HG02973 (cell line): ENCODE data around the gene HOXB8.

Experiments
- ATAC-seq: cut with Tn5 transposase; IDR thresholded peaks from one replicate; pipeline ENCODE4 v1.9.1; 2021; ENCODE audit warnings: moderate library complexity; ENCODE audit not compliant: unreplicated experiment

HOXB8 gene

DNA sequence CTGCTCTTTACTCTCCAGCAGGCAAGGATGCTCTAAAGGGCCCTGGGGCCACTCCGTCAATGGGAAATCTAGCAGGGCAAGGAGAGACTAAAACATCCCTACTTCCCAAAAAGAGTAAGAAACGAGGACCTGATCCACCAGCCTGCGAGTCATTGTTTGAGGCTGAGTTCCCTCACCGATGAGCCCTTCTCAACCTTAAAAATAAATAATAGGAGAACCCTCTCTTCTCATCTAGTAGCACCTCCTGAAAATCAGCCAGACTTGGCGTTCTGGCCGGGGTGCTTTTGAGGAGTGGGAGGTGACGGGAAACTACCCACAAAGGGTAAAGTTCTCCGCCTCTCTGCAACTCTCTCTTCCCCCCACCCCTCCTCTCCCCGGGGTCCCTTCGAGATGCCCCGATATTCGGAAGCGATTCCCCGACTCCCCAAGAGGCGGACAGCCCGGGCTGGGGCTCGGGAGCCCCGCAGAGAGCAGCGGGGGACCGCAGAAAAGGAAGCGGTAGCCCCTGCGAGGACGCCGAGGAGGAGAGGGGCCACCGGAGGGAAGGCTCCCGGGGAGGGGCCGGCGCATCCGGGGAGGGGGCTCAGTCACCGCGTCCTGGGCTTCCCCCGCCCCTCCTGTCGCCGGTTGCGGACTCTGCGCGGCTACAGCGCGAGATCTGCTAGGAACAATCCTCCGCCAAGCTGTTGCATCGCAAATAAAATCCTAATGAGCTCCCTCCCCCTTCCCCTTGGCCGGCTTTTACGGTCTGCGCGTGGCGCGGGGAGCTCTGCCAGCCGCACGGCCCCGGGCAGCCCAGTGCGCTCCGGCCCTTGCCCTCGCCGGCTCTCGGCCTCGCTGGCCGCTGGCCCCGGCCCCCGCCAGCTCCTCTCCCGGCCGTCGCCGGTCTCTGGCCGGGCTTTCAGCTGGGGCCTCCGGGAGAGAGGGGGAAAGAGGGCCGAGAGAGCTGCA is 9.7 kb upstream of the HOXB8 start:
- no peak for ATAC-seq

DNA sequence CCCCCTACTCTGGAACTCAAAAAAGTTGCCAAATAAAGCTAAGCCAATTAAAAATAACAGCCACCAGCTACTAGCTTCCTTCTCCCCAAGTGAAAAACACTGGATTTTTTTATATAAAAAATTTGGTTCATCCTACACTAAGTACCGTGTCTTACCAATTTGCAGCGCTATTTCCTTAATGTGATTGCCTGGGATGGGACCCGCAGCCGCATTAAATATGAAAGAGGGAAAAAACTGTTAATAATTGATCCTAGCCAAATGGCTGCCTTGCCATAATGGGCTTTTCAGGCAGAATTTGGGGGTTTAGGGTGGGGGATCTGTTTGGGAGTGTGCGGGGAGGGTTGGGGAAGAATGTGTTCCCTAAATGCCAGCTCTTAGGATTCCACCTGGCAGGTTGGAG is 9.0 kb upstream of the HOXB8 start:
- ATAC-seq: no peak

DNA sequence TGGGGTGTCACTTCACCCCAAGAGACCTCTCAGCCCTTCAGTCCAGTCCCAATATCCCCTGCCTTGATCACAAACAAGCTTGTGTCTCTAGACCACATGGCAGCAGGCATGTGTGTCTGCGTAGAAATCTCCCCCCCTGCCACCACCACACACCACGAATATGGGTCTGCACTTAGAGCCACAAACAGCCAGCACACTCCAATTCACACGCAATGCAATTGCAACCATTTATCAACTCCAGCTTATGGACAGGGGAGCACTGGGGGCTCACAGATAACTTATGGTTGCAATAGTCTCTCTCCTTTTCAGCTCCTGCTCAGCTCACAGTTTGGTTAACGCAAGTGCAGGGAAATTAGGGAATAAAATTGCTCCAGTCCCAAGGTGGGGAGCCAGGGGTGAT is 8.5 kb upstream of the HOXB8 start:
- ATAC-seq: no peak

DNA sequence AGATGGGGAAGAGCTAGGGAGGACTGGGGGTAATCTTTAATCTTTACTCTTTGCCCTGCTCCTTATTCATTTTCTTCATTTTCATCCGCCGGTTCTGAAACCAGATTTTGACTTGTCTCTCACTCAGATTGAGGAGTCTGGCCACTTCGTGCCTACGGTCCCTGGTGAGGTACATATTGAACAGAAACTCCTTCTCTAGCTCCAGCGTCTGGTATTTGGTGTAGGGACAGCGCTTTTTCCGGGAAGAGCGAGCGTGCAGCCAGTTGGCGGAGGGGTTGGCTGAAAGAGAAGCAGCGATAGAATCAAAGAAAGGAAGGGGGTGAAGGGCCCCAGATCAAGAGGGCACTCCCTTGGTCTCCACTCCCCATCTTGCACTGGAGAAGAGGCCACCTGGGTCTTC is 7.8 kb upstream of the HOXB8 start:
- ATAC-seq: no peak

DNA sequence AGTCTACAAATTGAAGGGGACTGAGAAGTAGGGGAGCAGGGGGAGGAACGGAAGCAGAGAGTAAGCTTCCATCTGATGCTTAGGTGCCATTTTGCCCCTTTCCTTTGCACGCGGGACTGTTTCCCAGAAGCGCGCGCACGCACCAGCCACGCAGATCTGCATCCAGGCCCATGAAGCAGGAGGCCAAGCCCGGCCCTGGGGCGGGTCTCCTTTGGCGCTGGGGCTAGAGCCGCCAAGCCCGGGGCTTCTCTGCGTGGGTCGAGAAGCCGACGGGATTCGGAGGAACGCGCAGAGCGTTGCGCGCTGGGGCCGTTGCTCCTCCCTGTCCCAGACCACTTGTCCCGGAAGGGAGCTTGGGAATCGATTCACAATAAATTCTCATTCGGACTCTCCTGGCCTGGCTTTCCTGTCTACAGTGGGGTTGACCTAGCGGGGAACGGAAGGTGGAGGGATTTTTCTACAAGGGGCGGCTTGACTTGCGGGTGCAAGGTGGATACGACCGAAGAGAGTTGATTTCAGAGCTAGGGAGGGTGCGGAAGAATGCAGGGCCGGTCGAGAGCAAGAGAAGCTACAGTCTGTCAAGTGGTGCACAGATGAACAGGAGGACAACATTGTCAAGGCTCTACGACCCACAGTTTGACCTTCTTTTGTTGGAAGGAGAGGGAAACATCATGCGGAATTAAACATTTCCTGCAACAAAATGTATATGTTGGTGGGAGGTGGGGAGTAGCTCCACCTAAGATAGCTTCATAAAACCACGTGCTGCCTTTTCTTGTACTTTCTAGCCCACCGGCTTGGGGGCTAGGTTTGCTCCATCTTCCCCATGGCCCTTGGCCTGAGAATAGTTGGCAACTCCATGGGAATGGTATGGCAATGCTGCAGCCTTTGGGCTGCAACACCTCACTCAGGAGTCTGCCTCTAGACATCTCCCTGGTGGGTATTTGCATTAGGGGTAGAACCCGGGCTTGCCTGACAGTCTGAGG is 6.6 kb upstream of the HOXB8 start:
- no peak for ATAC-seq

DNA sequence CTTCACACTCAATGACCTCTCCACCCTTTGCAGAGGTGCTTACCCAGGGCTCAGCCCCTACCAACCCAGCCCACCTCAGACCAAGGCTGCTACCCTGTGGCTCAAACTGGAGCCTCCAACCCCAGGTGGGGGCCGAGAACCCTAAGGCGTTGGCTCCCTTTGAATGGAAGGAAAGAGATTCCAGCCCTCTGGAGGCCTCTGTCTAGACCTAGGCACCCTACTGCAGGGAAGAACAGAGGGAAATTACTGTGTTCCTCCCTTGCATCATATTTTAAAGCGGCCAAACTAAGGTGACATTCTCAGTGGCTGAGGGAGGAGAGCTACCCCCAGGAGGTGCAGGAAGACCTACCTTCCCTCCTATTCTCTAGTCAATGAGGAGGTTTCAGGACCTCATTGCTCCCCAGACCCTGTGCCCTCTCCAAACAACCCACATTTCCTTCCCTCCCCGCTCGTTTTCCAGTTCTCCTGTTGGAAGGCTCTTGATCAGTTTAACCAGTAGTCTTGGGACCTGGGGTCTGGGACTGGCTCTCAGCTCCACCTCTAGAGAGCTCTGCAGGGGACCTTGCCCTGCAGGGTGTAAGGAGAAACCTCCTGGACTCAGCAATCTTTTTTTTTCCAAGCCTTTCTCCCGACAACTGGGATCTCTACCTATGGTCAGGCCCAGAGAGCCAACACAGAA is 5.5 kb upstream of the HOXB8 start:
- ATAC-seq: no peak

DNA sequence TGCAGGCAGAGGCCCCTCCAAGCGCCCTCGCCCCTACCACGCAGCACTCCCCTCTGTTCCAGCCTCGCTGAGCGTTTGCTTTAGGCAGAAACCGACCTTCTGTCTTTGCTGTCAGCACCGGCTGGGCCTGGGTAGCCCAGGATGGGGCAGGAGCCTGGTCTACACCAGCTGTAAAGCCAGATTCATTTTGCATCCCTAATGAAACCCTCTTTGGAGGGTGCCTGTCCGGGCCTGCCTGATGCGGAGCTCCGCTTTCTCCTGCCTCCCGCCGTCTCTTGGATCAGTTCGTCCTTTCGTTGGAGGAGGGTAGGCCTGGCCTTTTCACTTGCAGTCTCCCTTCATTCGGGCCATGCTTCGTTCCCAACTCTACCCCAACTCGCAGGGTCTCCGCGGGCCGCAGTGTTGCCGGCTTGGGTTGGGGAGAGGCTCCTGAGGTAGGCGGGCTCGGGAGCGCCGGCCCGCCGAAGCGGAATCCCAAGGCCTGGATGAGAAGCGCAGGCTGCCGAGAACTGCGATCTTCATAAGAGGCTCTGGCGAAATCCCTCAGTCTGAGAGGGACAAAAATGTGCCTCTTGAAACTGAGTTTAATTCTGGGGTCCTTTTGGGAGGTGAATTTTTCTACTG is 4.8 kb upstream of the HOXB8 start:
- no peak for ATAC-seq

DNA sequence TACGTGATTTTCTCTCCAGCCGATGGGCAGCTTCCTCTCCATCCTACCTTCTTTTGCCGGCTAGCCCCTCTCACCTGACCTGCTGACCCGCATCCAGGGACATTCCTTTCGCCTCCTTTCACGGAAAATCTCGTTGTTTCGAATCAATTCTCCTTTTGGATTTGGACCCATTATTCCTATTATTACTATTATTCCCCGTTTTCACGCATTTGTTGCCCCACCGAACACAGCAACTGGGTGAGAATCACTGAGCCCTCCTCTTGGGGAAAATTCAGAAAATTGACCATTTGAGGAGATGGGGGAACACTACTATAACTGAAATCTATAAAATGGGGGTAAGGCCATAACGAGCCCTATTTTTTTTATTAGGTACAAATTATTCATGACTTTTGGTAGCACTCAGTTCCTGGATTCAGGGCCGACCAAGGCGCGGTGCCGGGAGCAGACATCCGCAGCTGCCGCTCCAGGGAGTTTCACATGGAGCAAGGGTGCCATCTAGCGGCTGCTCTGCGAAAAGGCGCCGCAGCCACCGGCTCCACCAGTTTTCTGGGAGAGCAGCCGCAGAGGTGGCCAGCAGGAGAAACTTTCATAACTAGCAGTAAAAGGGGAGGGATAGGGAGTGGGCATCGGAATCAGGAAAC is 3.3 kb upstream of the HOXB8 start:
- no peak for ATAC-seq

DNA sequence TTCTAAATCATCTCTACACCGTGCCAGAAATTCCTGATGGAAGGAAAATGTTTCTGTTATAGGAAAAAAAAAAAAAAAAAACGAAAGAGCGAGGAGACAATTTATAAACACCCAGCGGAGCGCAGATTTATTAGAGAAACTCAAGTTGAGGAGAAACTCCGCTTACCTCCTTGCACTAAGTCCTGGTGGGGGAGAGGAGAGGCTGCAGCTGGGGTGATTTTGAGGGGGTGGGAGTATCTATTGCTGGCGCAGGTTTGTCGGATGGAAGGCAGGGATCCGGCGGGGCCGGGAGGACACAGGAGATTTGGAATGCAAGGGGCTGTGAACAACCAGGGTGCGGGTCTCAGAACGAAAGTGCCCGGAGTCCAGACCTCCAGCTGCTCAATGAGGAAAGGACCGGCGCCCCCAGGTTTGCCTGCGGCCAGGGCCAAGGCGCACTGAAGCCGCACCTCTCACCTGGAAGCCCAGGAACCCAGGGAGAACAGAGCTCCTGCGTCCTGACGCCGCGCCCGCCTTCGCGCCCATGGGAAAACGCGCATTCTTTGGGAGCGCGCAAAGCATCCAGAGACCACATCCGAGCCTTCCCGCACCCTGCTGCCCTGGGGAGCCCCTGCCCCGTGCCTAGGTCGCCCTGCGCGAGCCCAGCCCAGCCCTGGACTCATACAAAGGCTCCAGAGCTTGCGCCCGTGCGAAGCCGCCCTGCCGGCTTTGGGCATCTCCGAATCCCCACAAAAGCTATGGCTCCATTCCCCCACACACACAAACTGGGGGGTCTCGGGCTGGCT is 2.6 kb upstream of the HOXB8 start:
- no peak for ATAC-seq

DNA sequence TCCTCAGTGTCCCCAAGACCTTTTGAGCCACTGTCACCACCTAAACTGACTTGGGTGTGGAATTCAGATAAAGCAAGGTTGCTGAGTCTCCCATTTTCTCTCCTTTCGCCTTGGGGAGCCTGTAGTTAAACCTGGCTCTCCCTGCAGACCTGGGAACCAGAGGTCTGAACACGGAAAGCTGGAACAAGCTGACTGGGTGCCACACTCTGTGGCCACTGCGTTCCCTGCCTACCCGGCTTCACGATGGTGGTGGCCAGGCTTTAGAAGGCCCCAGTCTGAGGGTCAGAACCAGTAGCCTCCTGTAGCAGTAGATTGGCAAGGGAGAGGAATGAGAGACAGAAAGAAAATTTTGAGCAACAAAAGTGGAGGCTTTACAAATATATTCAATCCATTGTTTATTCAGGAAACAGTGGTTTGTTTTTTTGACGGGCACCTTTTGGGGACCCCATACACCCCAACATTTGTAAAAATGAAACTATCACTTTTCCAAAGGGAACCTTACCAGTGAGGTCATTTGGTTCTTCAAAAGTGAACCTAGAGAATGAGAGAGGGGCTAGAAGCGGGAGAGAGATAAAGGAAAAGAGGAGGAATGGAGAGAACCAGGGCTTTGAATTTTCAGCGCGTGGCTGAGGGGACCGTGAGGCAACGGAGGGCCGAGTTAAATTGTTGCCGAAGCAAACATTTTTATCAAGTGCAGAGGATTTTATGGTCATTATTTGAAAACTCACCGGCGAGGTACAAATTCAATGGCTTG is 1.8 kb upstream of the HOXB8 start:
- no peak for ATAC-seq

DNA sequence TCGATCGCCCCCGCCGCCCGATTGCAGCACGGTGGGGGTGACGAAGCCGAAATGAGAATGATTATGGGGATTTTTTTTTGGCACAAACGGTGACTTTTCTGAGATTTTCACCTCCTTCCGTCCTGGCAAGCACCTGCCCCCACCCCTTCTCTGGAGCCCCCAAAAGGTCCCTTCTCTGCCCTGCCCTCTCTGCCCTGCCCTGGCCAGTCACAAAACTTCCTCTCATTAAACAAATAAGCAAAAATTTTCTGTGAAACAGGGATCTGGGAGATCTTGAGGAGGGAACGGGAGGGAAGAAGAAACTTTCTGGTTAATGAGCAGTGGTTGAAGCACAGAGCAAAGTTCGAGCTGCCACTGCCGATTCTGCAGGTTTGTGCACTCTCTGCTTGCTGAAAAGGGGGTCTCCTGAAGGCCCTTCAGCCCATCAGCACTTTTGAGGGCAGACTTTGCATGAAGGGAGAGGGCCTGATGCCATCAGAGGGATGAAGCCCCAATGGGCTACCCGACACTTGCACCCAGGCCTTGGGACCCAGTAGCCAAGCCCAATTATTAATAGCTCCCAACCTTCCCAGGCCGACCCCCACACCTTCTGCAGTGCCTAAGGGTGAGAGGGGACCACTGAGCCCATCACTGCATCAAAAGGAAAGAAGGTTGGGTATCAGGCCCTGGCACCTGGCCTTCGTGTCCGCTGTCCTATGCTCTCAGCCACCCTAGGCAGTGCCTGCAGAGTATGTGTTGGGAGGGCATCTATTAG is 1.0 kb upstream of the HOXB8 start:
- no peak for ATAC-seq

DNA sequence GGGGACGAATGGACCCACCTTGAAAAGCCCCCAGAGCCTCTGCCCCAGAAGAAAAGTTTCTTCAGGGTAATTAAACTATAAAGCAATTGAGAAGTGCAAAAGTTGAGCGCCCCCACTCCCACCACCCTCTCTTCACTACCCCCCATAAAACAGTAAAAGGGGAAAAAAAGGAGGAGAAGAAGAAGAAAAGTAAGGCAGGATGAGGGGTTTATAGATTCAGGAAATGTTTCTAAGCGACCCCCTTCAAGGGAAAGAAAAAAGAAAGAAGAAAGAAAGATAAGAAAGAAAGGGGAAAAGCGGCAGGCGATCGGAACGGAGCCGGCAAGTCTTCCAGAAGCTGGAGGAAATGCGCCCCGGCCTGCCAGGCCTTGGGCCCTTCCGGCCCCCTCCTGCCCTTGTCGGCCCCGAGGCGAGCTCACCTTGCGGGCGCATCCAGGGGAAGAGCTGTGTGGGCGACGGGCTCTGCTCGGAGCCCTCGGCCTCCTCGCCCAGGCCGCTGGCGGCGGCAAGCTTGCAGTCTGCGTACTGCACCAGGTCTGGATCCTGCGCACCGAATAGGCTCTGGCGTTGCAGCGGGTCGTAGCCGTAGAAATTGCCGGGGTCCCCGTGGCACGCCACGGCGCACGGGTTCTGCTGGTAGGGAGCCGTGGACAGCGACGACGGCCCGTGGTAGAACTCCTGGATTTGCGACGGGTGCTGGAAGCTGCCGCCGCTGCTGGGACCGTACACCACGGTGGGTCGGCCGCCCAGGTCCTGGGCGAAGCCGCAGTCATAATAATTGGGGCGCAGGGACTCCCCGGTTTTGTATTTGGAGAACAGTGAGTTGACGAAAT is 1.0 kb downstream of the HOXB8 start:
- ATAC-seq: no peak

DNA sequence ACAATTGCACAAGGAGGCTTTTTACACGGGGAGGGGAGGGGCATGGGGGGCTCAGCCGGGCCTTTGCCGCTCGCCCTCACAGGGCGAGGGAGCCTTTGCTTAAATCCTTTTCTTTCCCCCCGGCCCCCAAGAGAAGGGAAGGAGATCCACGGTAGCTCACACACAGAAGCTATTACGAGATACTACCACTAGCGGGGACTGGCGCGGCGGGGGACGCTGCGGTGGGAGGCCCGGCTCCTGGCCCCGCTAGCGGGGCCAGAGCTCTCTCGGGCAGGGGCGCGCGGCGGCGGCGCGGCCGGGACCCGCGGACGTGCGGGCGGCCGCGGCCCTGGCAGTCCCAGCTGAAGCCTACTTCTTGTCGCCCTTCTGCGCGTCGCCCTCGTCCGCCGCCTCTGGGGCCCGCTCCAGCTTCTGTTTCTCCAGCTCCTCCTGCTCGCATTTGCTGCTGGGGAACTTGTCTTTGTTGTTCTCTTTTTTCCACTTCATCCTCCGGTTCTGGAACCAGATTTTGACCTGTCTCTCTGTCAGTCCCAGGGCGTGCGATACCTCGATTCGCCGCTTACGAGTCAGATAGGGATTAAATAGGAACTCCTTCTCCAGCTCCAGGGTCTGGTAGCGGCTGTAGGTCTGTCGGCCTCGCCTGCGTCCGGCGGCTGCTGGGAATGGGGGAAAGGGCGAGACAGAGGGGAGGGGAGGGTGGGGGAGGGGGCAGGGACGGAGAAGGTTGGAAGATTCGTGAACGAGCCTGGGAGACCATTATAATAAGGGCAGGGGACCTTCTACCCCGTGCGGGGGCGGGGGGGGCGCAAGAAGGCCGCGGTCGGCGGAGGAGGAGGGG is 2.0 kb downstream of the HOXB8 start:
- no peak for ATAC-seq

DNA sequence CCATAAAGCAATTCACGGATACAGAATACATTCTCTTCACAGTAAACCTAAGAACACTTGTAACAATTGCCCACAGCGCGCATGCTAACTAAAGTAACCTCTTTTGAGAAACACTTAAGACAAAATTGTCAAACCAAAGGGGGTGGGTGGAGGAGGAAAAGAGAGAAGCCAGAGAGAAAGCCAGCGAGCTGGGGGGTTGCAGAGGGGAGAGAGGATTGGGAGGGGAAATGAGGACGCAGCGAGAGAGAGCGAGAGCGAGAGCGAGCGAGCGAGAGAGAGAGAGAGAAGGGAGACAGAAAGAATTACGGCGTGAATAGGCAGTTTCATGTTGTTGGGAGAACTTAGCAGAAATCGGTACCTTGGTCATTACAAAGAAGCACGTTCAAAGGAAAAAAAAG is 2.6 kb downstream of the HOXB8 start:
- ATAC-seq: no peak

DNA sequence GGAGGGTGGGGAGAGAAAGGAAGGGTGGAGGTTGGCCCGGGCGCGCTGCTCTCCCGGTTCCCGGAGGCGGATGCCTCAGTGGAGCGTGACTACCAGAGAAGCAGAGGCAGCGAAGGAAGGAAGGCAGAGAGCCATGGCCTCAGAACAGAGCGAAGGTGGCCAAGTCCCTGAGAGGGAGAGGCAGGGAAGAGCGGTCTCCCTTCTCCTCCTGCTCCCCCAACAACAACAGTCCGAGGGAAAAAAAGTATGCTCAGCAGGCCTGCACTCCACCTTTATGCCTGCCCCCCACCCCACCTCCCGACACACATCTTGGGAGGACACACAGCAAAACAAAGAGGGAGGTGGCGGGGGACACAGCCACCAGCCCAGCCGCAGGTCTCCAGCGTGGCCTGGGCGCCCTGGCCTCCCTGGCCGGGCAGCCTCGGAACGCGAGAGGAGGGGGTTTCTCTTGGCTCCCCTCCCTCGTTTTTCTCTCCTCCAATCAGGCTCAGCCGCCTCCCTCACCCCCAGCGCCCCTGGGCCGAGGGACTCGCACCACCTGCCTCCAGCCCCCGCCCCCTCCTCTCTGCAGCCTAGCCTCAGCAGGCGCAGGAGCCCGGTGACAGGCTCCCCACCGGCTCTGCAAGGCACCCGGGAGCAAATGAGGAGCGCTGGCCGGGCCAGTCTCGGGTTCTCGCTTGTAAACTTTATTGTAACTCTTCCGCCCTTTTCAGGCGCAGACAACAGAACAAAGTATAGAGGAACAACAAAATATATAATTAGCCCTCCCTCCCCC is 3.2 kb downstream of the HOXB8 start:
- no peak for ATAC-seq

DNA sequence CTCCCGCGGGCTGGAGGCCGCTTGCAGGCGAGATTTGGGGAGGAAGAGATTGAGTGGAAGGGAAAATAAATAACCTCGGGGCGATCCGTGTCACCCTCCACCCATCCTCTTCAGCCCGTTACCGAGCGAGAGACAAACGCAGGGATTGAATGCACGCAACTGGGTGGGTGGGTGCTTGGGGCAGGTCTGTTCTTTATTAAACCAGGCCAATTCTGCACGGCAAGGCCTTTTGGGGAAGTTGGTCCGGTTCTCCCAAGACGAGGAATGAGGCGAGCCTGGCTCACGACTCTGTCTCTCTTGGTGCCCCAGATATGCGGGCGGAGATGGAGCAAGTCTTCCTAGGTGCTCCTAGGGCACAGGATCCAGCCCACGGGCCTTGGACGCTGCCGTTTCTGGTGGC is 3.9 kb downstream of the HOXB8 start:
- no peak for ATAC-seq
